ENCODE measurements around the gene TP73. TPM values are rescaled to one million over a fixed set of nuclear protein-coding genes. Genes with fewer than 3 reads are reported as not detected.
"Not testable (repeated sequence)": the region's sequence is repeated elsewhere in the genome, so short reads cannot be mapped to it uniquely, and the experiment has no call there.

The TP73 gene
- total RNA-seq, 5 donors from 2014 or later (not counting 1 experiment from before 2014, with no cell fraction given): 0.12 to 0.21 (median 0.18) TPM; not detected in 1

- H3K9me3 ChIP-seq: no peaks in the 10 kb centered on the region
- DNase-seq: peak in 1 of 35 experiments; percentile 21
- H3K27ac ChIP-seq (ENCODE audit: low read length): peak overlapping the region; percentile 53
- H3K9me3 Mint-ChIP-seq: no peaks in the 10 kb centered on the region
- no peak for ATAC-seq (replicated peaks in 1 of 4)
- peak overlapping the region; percentile 72 to 79 (median 77) for H3K4me3 Mint-ChIP-seq
- peak overlapping the region in 1 of 2 donors; percentile 46 for H3K4me3 ChIP-seq (ENCODE audit: control insufficient read depth in 1 of 2, extremely low read depth in 1 of 2, low read length in 1 of 2)
- WGBS (ENCODE audit: insufficient coverage): 64% methylated on average over 29 of the region's 35 CpGs
- H3K36me3 Mint-ChIP-seq: peaks cover 9% of the 10 kb centered on the region
- peaks cover 3 to 8% of the 10 kb centered on the region in 2 donors for H3K36me3 ChIP-seq (ENCODE audit: control insufficient read depth in 2 of 2, extremely low read depth in 1 of 2, insufficient read depth in 1 of 2, low read length in 1 of 2)
- ChIA-PET CTCF (no interaction called here), POLR2A (no interaction called here)
- peaks cover 31 to 36% (median 35%) of the 10 kb centered on the region in 3 donors for H3K4me1 Mint-ChIP-seq
- peak overlapping the region; percentile 73 to 82 for H3K27ac Mint-ChIP-seq
- peaks cover 2 to 19% of the 10 kb centered on the region in 2 experiments for H3K4me1 ChIP-seq (ENCODE audit: control insufficient read depth in 1 of 2, extremely low read depth in 1 of 2, insufficient read depth in 2 of 2, low read length in 2 of 2)
- no peaks in the 10 kb centered on the region for H3K27me3 ChIP-seq (replicated peaks in 1 of 2; ENCODE audit: control insufficient read depth in 2 of 2, extremely low read depth in 1 of 2, insufficient read depth in 2 of 2, low read length in 1 of 2)
- H3K27me3 Mint-ChIP-seq: no peaks in the 10 kb centered on the region
Measured at GRCh38 chr1:3746389-3746829, 94.1 kb downstream of the TP73 start.

DNA sequence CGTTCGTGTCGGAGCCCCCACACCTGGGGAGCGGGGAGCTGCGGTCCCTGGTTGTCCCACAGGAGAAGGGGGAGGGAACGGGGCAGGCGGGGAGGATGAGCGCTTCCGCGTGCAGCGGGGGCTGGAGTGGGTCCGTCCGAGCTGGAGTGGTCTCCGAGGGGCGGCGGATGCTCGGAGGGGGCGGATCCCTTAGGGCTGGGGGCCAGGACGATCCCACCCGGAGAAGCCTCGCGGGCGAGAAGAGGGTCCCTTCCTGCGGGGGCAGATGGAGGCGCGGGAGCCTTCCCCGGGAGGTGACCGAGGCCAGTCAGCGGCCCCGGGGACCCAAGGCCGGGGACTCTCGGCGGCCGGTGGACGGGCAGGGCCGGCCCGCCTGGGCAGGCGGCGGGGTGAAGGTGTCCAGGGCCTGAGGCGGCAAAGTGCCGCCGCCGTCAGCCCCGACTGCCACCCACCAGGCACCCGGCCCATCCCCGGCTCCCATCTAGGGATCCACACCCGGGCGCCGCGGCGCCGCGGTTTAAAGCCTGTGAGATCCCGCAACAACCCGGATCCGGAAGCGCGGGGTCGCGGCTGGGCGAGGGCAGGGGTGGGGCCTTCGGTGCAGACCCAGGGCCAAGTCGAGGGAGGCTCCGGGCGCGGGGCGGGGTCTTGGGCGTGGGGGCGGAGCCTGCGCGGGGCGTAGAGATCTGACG is 94.7 kb downstream of the TP73 start:
- Mint-ChIP-seq H3K9me3 (no peaks in the 10 kb centered on the region), H3K4me3 (peak overlapping the region; percentile 72 to 79 (median 77)), H3K27ac (peak overlapping the region; percentile 73 to 82), H3K4me1 (peaks cover 31 to 36% (median 35%) of the 10 kb centered on the region in 3 donors), H3K27me3 (no peaks in the 10 kb centered on the region), H3K36me3 (peaks cover 4% of the 10 kb centered on the region)
- DNase-seq: peak; percentile 52 to 90 (median 84)
- ChIA-PET CTCF (no interaction called here), POLR2A (no interaction called here)
- peak; percentile 97 to 99 (median 98) for ATAC-seq (replicated peaks in 1 of 4)
- no peaks in the 10 kb centered on the region for H3K9me3 ChIP-seq
- H3K36me3 ChIP-seq (ENCODE audit: control insufficient read depth in 2 of 2, extremely low read depth in 1 of 2, insufficient read depth in 1 of 2, low read length in 1 of 2): peaks cover 3 to 6% of the 10 kb centered on the region in 2 donors
- peak overlapping the region; percentile 46 to 56 for H3K4me3 ChIP-seq (ENCODE audit: control insufficient read depth in 1 of 2, extremely low read depth in 1 of 2, low read length in 1 of 2)
- WGBS (ENCODE audit: insufficient coverage): 4% methylated on average over 68 of the region's 73 CpGs
- peak overlapping the region; percentile 53 for H3K27ac ChIP-seq (ENCODE audit: low read length)
- peaks cover 2 to 19% of the 10 kb centered on the region in 2 experiments for H3K4me1 ChIP-seq (ENCODE audit: control insufficient read depth in 1 of 2, extremely low read depth in 1 of 2, insufficient read depth in 2 of 2, low read length in 2 of 2)
- H3K27me3 ChIP-seq (replicated peaks in 1 of 2; ENCODE audit: control insufficient read depth in 2 of 2, extremely low read depth in 1 of 2, insufficient read depth in 2 of 2, low read length in 1 of 2): peaks cover 0 to 1% of the 10 kb centered on the region in 2 experiments

- peaks cover 31 to 36% (median 35%) of the 10 kb centered on the region in 3 donors for H3K4me1 Mint-ChIP-seq
- H3K4me1 ChIP-seq (ENCODE audit: control insufficient read depth in 1 of 2, extremely low read depth in 1 of 2, insufficient read depth in 2 of 2, low read length in 2 of 2): peaks cover 2 to 19% of the 10 kb centered on the region in 2 experiments
- ChIA-PET POLR2A (no interaction called here), CTCF (no interaction called here)
- peaks cover under 1 to 3% of the 10 kb centered on the region in 2 donors for H3K36me3 ChIP-seq (ENCODE audit: control insufficient read depth in 2 of 2, extremely low read depth in 1 of 2, insufficient read depth in 1 of 2, low read length in 1 of 2)
- DNase-seq (no peak), ATAC-seq (replicated peaks in 1 of 4) (no peak)
- no CpG with 5 or more reads among the region's 6 CpGs for WGBS (ENCODE audit: insufficient coverage)
- H3K9me3 ChIP-seq: no peaks in the 10 kb centered on the region
- H3K27ac Mint-ChIP-seq: peak overlapping the region in 1 of 2 donors; percentile 52
- peaks cover 4% of the 10 kb centered on the region for H3K36me3 Mint-ChIP-seq
- peak overlapping the region; percentile 53 for H3K27ac ChIP-seq (ENCODE audit: low read length)
- H3K9me3 Mint-ChIP-seq: no peaks in the 10 kb centered on the region
- peak overlapping the region in 1 of 2 donors; percentile 46 for H3K4me3 ChIP-seq (ENCODE audit: control insufficient read depth in 1 of 2, extremely low read depth in 1 of 2, low read length in 1 of 2)
- H3K27me3 ChIP-seq (replicated peaks in 1 of 2; ENCODE audit: control insufficient read depth in 2 of 2, extremely low read depth in 1 of 2, insufficient read depth in 2 of 2, low read length in 1 of 2): peaks cover 0 to 6% of the 10 kb centered on the region in 2 experiments
- no peaks in the 10 kb centered on the region for H3K27me3 Mint-ChIP-seq
- H3K4me3 Mint-ChIP-seq: peak overlapping the region; percentile 67 to 77 (median 68)
Measured at GRCh38 chr1:3747522-3747848, 95.2 kb downstream of the TP73 start.

DNA sequence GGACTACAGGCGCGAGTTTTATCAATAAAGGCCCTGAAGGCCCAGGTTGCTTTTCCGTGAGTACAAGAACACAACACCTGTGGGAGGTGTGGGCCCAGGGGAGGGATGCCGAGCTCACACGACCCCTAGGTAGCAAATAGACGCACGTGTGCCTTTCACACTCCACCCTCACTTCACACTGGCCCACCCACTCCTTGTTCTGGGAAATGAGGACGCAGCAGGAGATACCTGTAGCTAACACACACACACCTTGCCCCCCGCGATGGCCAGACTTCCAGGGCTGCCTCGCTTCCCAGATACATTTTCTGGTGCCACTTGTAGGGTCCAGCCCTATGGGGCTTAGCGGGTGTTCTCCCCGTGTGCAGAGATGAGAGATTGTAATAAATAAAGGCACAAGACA is 95.6 kb downstream of the TP73 start:
- Mint-ChIP-seq H3K36me3 (peaks cover 4% of the 10 kb centered on the region), H3K27me3 (no peaks in the 10 kb centered on the region), H3K27ac (peak overlapping the region; percentile 39 to 52), H3K4me3 (peak overlapping the region; percentile 67 to 77 (median 68)), H3K9me3 (no peaks in the 10 kb centered on the region), H3K4me1 (peaks cover 31 to 36% (median 35%) of the 10 kb centered on the region in 3 donors)
- peaks cover 2 to 19% of the 10 kb centered on the region in 2 experiments for H3K4me1 ChIP-seq (ENCODE audit: control insufficient read depth in 1 of 2, extremely low read depth in 1 of 2, insufficient read depth in 2 of 2, low read length in 2 of 2)
- POLR2A ChIA-PET: no interaction called here
- CTCF ChIA-PET: no interaction called here
- peak overlapping the region in 1 of 2 donors; percentile 46 for H3K4me3 ChIP-seq (ENCODE audit: control insufficient read depth in 1 of 2, extremely low read depth in 1 of 2, low read length in 1 of 2)
- DNase-seq: no peak
- H3K9me3 ChIP-seq: no peaks in the 10 kb centered on the region
- H3K27me3 ChIP-seq (replicated peaks in 1 of 2; ENCODE audit: control insufficient read depth in 2 of 2, extremely low read depth in 1 of 2, insufficient read depth in 2 of 2, low read length in 1 of 2): peaks cover 0 to 10% of the 10 kb centered on the region in 2 experiments
- H3K27ac ChIP-seq (ENCODE audit: low read length): no peak overlapping the region
- WGBS (ENCODE audit: insufficient coverage): 92% methylated on average over 4 of the region's 13 CpGs
- H3K36me3 ChIP-seq (ENCODE audit: control insufficient read depth in 2 of 2, extremely low read depth in 1 of 2, insufficient read depth in 1 of 2, low read length in 1 of 2): peaks cover 0 to 3% of the 10 kb centered on the region in 2 donors
- no peak for ATAC-seq (replicated peaks in 1 of 4)

DNA sequence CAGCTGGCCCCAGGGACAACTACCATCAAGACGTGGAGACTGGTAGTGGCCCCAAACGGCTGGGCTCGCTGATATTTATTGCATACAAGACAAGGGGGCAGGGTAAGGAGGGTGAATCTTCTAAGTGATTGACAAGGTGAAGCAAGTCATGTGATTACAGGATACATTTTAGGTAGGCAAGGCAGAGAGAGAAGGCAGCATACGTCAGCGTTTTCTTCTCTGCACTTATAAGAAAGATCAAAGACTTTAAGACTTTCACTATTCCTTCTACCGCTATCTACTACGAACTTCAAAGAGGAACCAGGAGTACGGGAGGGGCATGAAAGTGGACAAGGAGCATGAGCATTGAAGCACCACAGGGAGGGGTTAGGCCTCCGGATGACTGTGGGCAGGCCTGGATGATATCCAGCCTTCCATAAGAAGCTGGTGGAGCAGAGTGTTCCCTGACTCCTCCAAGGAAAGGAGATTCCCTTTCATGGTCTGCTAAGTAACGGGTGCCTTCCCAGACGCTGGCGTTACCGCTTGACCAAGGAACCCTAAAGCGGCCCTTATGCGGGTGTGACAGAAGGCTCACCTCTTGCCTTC is 96.1 kb downstream of the TP73 start:
- peaks cover 2 to 19% of the 10 kb centered on the region in 2 experiments for H3K4me1 ChIP-seq (ENCODE audit: control insufficient read depth in 1 of 2, extremely low read depth in 1 of 2, insufficient read depth in 2 of 2, low read length in 2 of 2)
- H3K27ac ChIP-seq (ENCODE audit: low read length); H3K4me3 ChIP-seq (ENCODE audit: control insufficient read depth in 1 of 2, extremely low read depth in 1 of 2, low read length in 1 of 2); H3K9me3 Mint-ChIP-seq; H3K36me3 ChIP-seq (ENCODE audit: control insufficient read depth in 2 of 2, extremely low read depth in 1 of 2, insufficient read depth in 1 of 2, low read length in 1 of 2); DNase-seq; H3K27ac Mint-ChIP-seq; H3K36me3 Mint-ChIP-seq; H3K9me3 ChIP-seq; H3K27me3 Mint-ChIP-seq; ATAC-seq (replicated peaks in 1 of 4); CTCF ChIA-PET: not testable (repeated sequence)
- peaks cover 0 to 13% of the 10 kb centered on the region in 2 experiments for H3K27me3 ChIP-seq (replicated peaks in 1 of 2; ENCODE audit: control insufficient read depth in 2 of 2, extremely low read depth in 1 of 2, insufficient read depth in 2 of 2, low read length in 1 of 2)
- H3K4me1 Mint-ChIP-seq: peaks cover 31 to 32% (median 32%) of the 10 kb centered on the region in 3 donors
- WGBS (ENCODE audit: insufficient coverage): no CpG with 5 or more reads among the region's 15 CpGs
- peak overlapping the region; percentile 39 to 77 (median 68) for H3K4me3 Mint-ChIP-seq
- POLR2A ChIA-PET: interaction anchor here in 1 of 2 donors (0.6 kb wide), 1 partner anchor 10 kb away, joined by 3 read pairs; no protein-coding TSS in a partner anchor

- H3K27me3 Mint-ChIP-seq: peaks cover 0 to 2% of the 10 kb centered on the region in 2 donors
- POLR2A ChIA-PET: no interaction called here
- H3K36me3 Mint-ChIP-seq: no peaks in the 10 kb centered on the region
- H3K27ac ChIP-seq (ENCODE audit: low read length): no peak overlapping the region
- WGBS (ENCODE audit: insufficient coverage): 51% methylated on average over 3 of the region's 5 CpGs
- no peak for DNase-seq
- H3K36me3 ChIP-seq (ENCODE audit: control insufficient read depth in 2 of 2, extremely low read depth in 1 of 2, insufficient read depth in 1 of 2, low read length in 1 of 2): no peaks in the 10 kb centered on the region
- H3K27ac Mint-ChIP-seq: no peak overlapping the region
- H3K4me3 ChIP-seq (ENCODE audit: control insufficient read depth in 1 of 2, extremely low read depth in 1 of 2, low read length in 1 of 2): no peak overlapping the region
- H3K4me3 Mint-ChIP-seq: no peak overlapping the region
- H3K27me3 ChIP-seq (replicated peaks in 1 of 2; ENCODE audit: control insufficient read depth in 2 of 2, extremely low read depth in 1 of 2, insufficient read depth in 2 of 2, low read length in 1 of 2): peaks cover 0 to 24% of the 10 kb centered on the region in 2 experiments
- peaks cover 30% of the 10 kb centered on the region in 3 donors for H3K4me1 Mint-ChIP-seq
- peaks cover 2 to 19% of the 10 kb centered on the region in 2 experiments for H3K4me1 ChIP-seq (ENCODE audit: control insufficient read depth in 1 of 2, extremely low read depth in 1 of 2, insufficient read depth in 2 of 2, low read length in 2 of 2)
- ATAC-seq (replicated peaks in 1 of 4): no peak
- H3K9me3 ChIP-seq: no peaks in the 10 kb centered on the region
- CTCF ChIA-PET: no interaction called here
- no peaks in the 10 kb centered on the region for H3K9me3 Mint-ChIP-seq
Measured at GRCh38 chr1:3749512-3749911, 97.2 kb downstream of the TP73 start.
